ENCODE data around the gene SPARCL1.
"Not testable (repeated sequence)": the region's sequence is repeated elsewhere in the genome, so short reads cannot be mapped to it uniquely, and the experiment has no call there.

GRCh38 chr4:87483247-87483646, 45.9 kb downstream of the SPARCL1 start:
- not testable (repeated sequence) for TF ChIP-seq CTCF (IDR thresholded peaks at IDR 0.05); ZFX (IDR thresholded peaks at IDR 0.05; ENCODE audit: borderline replicate concordance)

Measured in 22Rv1 (cell line).